ENCODE results near the gene NOSTRIN.

- TF ChIP-seq CTCF (IDR thresholded peaks at IDR 0.05) (no peak), POLR2AphosphoS5 (IDR thresholded peaks at IDR 0.05) (no peak)
Measured at GRCh38 chr2:168903888-168904287, 101.5 kb downstream of the NOSTRIN start.

All from prostate gland (tissue), 2 donors.